IMR-90 (cell line): Measurements from ENCODE around the gene HECW1. TPM values are rescaled to one million over a fixed set of nuclear protein-coding genes. Genes with fewer than 3 reads are reported as not detected.

Experiments used
- ATAC-seq: fragments of 200-7000 bp; cut with Tn5 transposase; 2 replicates; pipeline ENCODE4 v1.9.1; 2020; ENCODE audit warnings: low read depth, mild to moderate bottlenecking, moderate library complexity
- BruUV-seq: library from RNA; stranded (reverse); fragments of 400-500 nt; replicated peaks from 2 replicates; lab custom pipeline; 2021; lab: Mats Ljungman, UMichigan
- CTCF ChIA-PET: fragments of 300-600 bp; formaldehyde crosslinking; extraction: SDS; loops from one replicate; lab custom pipeline; 2021; ENCODE audit warnings: antibody characterized with exemption; lab: Yijun Ruan, JAX
- POLR2A ChIA-PET: fragments of 300-600 bp; sonication (Branson Sonifier 250); formaldehyde crosslinking; loops from one replicate; lab custom pipeline; 2022; ENCODE audit warnings: antibody characterized with exemption; ENCODE audit not compliant: unreplicated experiment; lab: Charles Lee
- DNase-seq: peaks from one replicate; pipeline ENCODE4 v3.0.0; 2013
- H2AFZ ChIP-seq: replicated peaks from 2 replicates; pipeline ENCODE3; 2013; ENCODE audit warnings: low read length, mild to moderate bottlenecking; ENCODE audit not compliant: poor library complexity
- H2AK5ac ChIP-seq: 2 replicates; pipeline ENCODE4 v1.6.1; 2013; ENCODE audit warnings: low read depth, low read length, inconsistent platforms
- H2AK9ac ChIP-seq: replicated peaks from 2 replicates; pipeline ENCODE3; 2013; ENCODE audit warnings: mild to moderate bottlenecking, low read depth, low read length, moderate library complexity; ENCODE audit not compliant: poor library complexity
- H2BK120ac ChIP-seq: 2 replicates; pipeline ENCODE4 v1.6.1; 2013; ENCODE audit warnings: low read depth, low read length, inconsistent platforms
- H2BK15ac ChIP-seq: 3 replicates; pipeline ENCODE4 v1.6.1; 2013; ENCODE audit warnings: low read depth, low read length, inconsistent platforms
- H2BK20ac ChIP-seq: 2 replicates; pipeline ENCODE4 v1.6.1; 2013; ENCODE audit warnings: low read depth, mild to moderate bottlenecking, inconsistent platforms, low read length, moderate library complexity
- H2BK5ac ChIP-seq: 2 replicates; pipeline ENCODE4 v1.6.1; 2013; ENCODE audit warnings: mild to moderate bottlenecking, low read depth, low read length, inconsistent platforms; ENCODE audit not compliant: poor library complexity, severe bottlenecking
- H3K14ac ChIP-seq: replicated peaks from 2 replicates; pipeline ENCODE4 v1.6.1; 2013; ENCODE audit warnings: low read depth, low read length, inconsistent platforms
- H3K18ac ChIP-seq: 2 replicates; pipeline ENCODE4 v1.6.1; 2013; ENCODE audit warnings: low read depth, low read length, control low read depth
- H3K23ac ChIP-seq: 2 replicates; pipeline ENCODE4 v1.6.1; 2013; ENCODE audit warnings: low read depth, low read length, inconsistent platforms
- H3K27ac ChIP-seq: 2 replicates; pipeline ENCODE4 v1.5.1; 2013; ENCODE audit warnings: mild to moderate bottlenecking, control low read depth, low read length; ENCODE audit not compliant: insufficient read depth
- H3K27me3 ChIP-seq: 2 replicates; pipeline ENCODE4 v1.6.1; 2013; ENCODE audit warnings: low read length; ENCODE audit not compliant: control insufficient read depth, insufficient read depth
- H3K36me3 ChIP-seq: 2 replicates; pipeline ENCODE4 v1.6.1; 2013; ENCODE audit warnings: low read length, mixed read lengths; ENCODE audit not compliant: control insufficient read depth, insufficient read depth
- H3K4ac ChIP-seq: 2 replicates; pipeline ENCODE4 v1.6.1; 2013; ENCODE audit warnings: low read depth, low read length, inconsistent platforms
- H3K4me1 ChIP-seq: 2 replicates; pipeline ENCODE4 v1.6.1; 2013; ENCODE audit warnings: low read length, mixed read lengths; ENCODE audit not compliant: control insufficient read depth, insufficient read depth
- H3K4me2 ChIP-seq: 2 replicates; pipeline ENCODE4 v1.6.1; 2013; ENCODE audit warnings: low read depth, mild to moderate bottlenecking, control low read depth, low read length, moderate library complexity
- H3K4me3 ChIP-seq: 2 replicates; pipeline ENCODE4 v1.5.1; 2013; ENCODE audit warnings: low read depth, mild to moderate bottlenecking, control low read depth, low read length, moderate library complexity; ENCODE audit not compliant: insufficient read depth
- H3K56ac ChIP-seq: 2 replicates; pipeline ENCODE4 v1.6.1; 2013; ENCODE audit warnings: low read length, inconsistent platforms; ENCODE audit not compliant: insufficient read depth; ENCODE audit errors: extremely low read depth
- H3K79me1 ChIP-seq, 2 experiments: 2 replicates each; pipeline ENCODE4 v1.6.1; 2013; ENCODE audit warnings: low read length in 2 of 2, inconsistent platforms in 1 of 2, low read depth in 1 of 2
- H3K9ac ChIP-seq: 2 replicates; pipeline ENCODE4 v1.6.1; 2013; ENCODE audit warnings: low read depth, low read length, control low read depth
- H3K9me1 ChIP-seq: 2 replicates; pipeline ENCODE4 v1.6.1; 2013; ENCODE audit warnings: low read length, inconsistent platforms; ENCODE audit not compliant: insufficient read depth
- H3K9me3 ChIP-seq: 2 replicates; pipeline ENCODE4 v1.6.1; 2013; ENCODE audit warnings: low read length; ENCODE audit not compliant: control insufficient read depth, insufficient read depth
- H4K20me1 ChIP-seq: 2 replicates; pipeline ENCODE4 v1.6.1; 2013; ENCODE audit warnings: low read length, inconsistent platforms; ENCODE audit not compliant: insufficient read depth
- H4K5ac ChIP-seq: 2 replicates; pipeline ENCODE4 v1.6.1; 2013; ENCODE audit warnings: mild to moderate bottlenecking, low read depth, low read length, control low read depth
- H4K8ac ChIP-seq, 2 experiments: 2 replicates each; pipeline ENCODE4 v1.6.1; 2013; ENCODE audit warnings: low read depth in 2 of 2, low read length in 2 of 2, control low read depth in 1 of 2, inconsistent platforms in 1 of 2
- H4K91ac ChIP-seq: 2 replicates; pipeline ENCODE4 v1.6.1; 2013; ENCODE audit warnings: low read depth, low read length, inconsistent platforms; ENCODE audit not compliant: insufficient read depth
- BHLHE40 ChIP-seq: fragments of 150-350 bp; IDR thresholded peaks from 2 replicates; pipeline ENCODE4 v1.6.1; 2016; ENCODE audit warnings: mild to moderate bottlenecking, low read depth, low read length
- CEBPB ChIP-seq: IDR thresholded peaks from 2 replicates; pipeline ENCODE4 v1.6.1; 2012; ENCODE audit warnings: low read depth, low read length, improper control_type of control experiment
- CHD1 ChIP-seq: IDR thresholded peaks from 2 replicates; pipeline ENCODE4 v1.6.1; 2012; ENCODE audit warnings: low read depth, low read length, improper control_type of control experiment
- CTCF ChIP-seq: conservative IDR thresholded peaks from 2 replicates; pipeline ENCODE4 v1.5.1; 2012; ENCODE audit warnings: mild to moderate bottlenecking, low read depth, low read length, improper control_type of control experiment
- MAFK ChIP-seq: IDR thresholded peaks from 2 replicates; pipeline ENCODE4 v1.6.1; 2012; ENCODE audit warnings: low read depth, low read length, improper control_type of control experiment
- MAZ ChIP-seq: IDR thresholded peaks from 2 replicates; pipeline ENCODE4 v1.6.1; 2012; ENCODE audit warnings: low read depth, mild to moderate bottlenecking, low read length, improper control_type of control experiment, moderate library complexity, borderline replicate concordance
- NFE2L2 ChIP-seq: fragments of 150-350 bp; IDR thresholded peaks from 2 replicates; pipeline ENCODE4 v1.6.1; 2016; ENCODE audit warnings: low read depth, mild to moderate bottlenecking, low read length
- RAD21 ChIP-seq: IDR thresholded peaks from 2 replicates; pipeline ENCODE4 v1.6.1; 2012; ENCODE audit warnings: low read length, improper control_type of control experiment
- RCOR1 ChIP-seq: IDR thresholded peaks from 2 replicates; pipeline ENCODE4 v1.6.1; 2012; ENCODE audit warnings: mild to moderate bottlenecking, low read length, improper control_type of control experiment; ENCODE audit not compliant: insufficient replicate concordance
- RFX5 ChIP-seq: IDR thresholded peaks from 2 replicates; pipeline ENCODE4 v1.8.0; 2012; ENCODE audit warnings: low read depth, mild to moderate bottlenecking, low read length, moderate library complexity
- SMC3 ChIP-seq: fragments of 150-350 bp; IDR thresholded peaks from 2 replicates; pipeline ENCODE4 v1.6.1; 2016; ENCODE audit warnings: low read depth, mild to moderate bottlenecking, antibody characterized with exemption, low read length, moderate library complexity
- USF2 ChIP-seq: fragments of 150-350 bp; IDR thresholded peaks from 2 replicates; pipeline ENCODE4 v1.6.1; 2017; ENCODE audit warnings: mild to moderate bottlenecking, antibody characterized with exemption, low read length, low read depth
- WGBS, 2 experiments: methylation state at CpG; one replicate each; pipeline versions ENCODE4 v1.1.5 to v1.1.7; 2013; ENCODE audit warnings: missing lambda C conversion rate in 2 of 2; ENCODE audit not compliant: insufficient read length in 1 of 2; ENCODE audit errors: extremely low coverage in 2 of 2; 5-methylcytosine and 5-hydroxymethylcytosine counted together
- dilution Hi-C: fragments of 300-500 bp; cut with HindIII; formaldehyde crosslinking; loops from one replicate; pipeline ENCODE4 v1.14.3; 2018; ENCODE audit warnings: low sequenced_read_pairs; ENCODE audit not compliant: unreplicated experiment
- in situ Hi-C: fragments of 300-500 bp; cut with MboI; formaldehyde crosslinking; loops from 3 replicates; pipeline ENCODE4 v1.14.3; 2019; ENCODE audit warnings: low sequenced_read_pairs, inconsistent platforms, mixed read lengths
- intact Hi-C: fragments of 100-400 bp; cut with micrococcal nuclease; formaldehyde crosslinking; loops from 2 replicates; pipeline ENCODE4 v1.10.0; 2022
- polyA plus RNA-seq, 3 experiments: library from polyadenylated mRNA; depleted of rRNA; stranded (reverse); fragments of >200 nt; gene quantifications; 2 replicates each; pipeline ENCODE4 v1.2.3, GENCODE V29; 2012; ENCODE audit warnings: low replicate concordance in 1 of 3
- total RNA-seq: library from RNA; depleted of rRNA; stranded (reverse); fragments of >200 nt; gene quantifications from 2 replicates; pipeline ENCODE4 v1.2.3, GENCODE V29; 2012

The HECW1 gene
- total and polyA plus RNA-seq, 2 of the 4 experiments (the other 2 are of a cell fraction): 0.56 to 1.3 TPM

GRCh38 chr7:43443381-43443780 is 330.9 kb downstream of the HECW1 start (continued):
- no peak for TF ChIP-seq MAFK
- TF ChIP-seq MAZ: no peak
- no peak for TF ChIP-seq SMC3

DNA sequence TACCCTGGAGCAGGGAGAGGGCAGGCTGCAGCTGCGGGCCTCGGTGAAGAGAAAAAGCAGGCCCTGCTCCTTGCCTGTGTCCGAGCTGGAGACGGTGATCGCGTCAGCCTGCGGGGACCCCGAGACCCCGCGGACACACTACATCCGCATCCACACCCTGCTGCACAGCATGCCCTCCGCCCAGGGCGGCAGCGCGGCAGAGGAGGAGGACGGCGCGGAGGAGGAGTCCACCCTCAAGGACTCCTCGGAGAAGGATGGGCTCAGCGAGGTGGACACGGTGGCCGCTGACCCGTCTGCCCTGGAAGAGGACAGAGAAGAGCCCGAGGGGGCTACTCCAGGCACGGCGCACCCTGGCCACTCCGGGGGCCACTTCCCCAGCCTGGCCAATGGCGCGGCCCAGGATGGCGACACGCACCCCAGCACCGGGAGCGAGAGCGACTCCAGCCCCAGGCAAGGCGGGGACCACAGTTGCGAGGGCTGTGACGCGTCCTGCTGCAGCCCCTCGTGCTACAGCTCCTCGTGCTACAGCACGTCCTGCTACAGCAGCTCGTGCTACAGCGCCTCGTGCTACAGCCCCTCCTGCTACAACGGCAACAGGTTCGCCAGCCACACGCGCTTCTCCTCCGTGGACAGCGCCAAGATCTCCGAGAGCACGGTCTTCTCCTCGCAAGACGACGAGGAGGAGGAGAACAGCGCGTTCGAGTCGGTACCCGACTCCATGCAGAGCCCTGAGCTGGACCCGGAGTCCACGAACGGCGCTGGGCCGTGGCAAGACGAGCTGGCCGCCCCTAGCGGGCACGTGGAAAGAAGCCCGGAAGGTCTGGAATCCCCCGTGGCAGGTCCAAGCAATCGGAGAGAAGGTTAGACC is 332.5 kb downstream of the HECW1 start:
- BruUV-seq: no TSS peak
- Histone ChIP-seq H3K4ac (no peak overlapping the region), H3K4me1 (no peaks in the 10 kb centered on the region), H3K36me3 (no peaks in the 10 kb centered on the region), H2BK15ac (no peak overlapping the region), H2AK9ac (no peak overlapping the region), H4K20me1 (0 out of 2 replicates have a peak, but pooled peaks cover 2% of the 10 kb centered on the region), H2AFZ (no peak overlapping the region), H3K56ac (no peak overlapping the region), H3K27me3 (no peaks in the 10 kb centered on the region), H3K23ac (no peak overlapping the region), H4K91ac (no peak overlapping the region), H3K9ac (no peak overlapping the region), H2BK20ac (no peak overlapping the region), H4K5ac (no peak overlapping the region), H3K27ac (no peak overlapping the region), H2BK5ac (no peak overlapping the region), H4K8ac (no peak overlapping the region), H3K18ac (no peak overlapping the region), H3K4me2 (no peak overlapping the region), H2BK120ac (no peak overlapping the region), H3K79me1 (no peaks in the 10 kb centered on the region), H3K14ac (no peak overlapping the region), H3K4me3 (no peak overlapping the region), H3K9me1 (no peaks in the 10 kb centered on the region), H3K9me3 (no peaks in the 10 kb centered on the region), H2AK5ac (no peak overlapping the region)
- CTCF ChIA-PET: no interaction called here
- no peak for DNase-seq
- in situ Hi-C loops (no loop called here), intact Hi-C loops (no loop called here), dilution Hi-C loops (no loop called here)
- WGBS, 2 experiments: 89% methylated on average over 29 of the region's 72 CpGs; no CpG with 5 or more reads in 1 of the 2 experiments
- POLR2A ChIA-PET: no interaction called here
- ATAC-seq: no peak
- TF ChIP-seq CEBPB (no peak), MAFK (no peak), RFX5 (no peak), RCOR1 (no peak), CHD1 (no peak), BHLHE40 (no peak), USF2 (no peak), NFE2L2 (no peak), RAD21 (no peak), CTCF (no peak)
